Immature natural killer cell (primary cell): ENCODE results near the gene GAL3ST2. TPM values are rescaled to one million over a fixed set of nuclear protein-coding genes. Genes with fewer than 3 reads are reported as not detected.
"Not testable (repeated sequence)": the region's sequence is repeated elsewhere in the genome, so short reads cannot be mapped to it uniquely, and the experiment has no call there.

Source experiments
- DNase-seq, 3 donors: peaks; one replicate each; pipeline ENCODE4 v3.0.0; 2022; ENCODE audit warnings: mixed read lengths in 1 of 3
- H3K27ac Mint-ChIP-seq, 6 donors: one replicate each; pipeline ENCODE4 v1.8.0; 2020; ENCODE audit warnings: mixed read lengths in 6 of 6, mild to moderate bottlenecking in 5 of 6, inconsistent platforms in 4 of 6, moderate library complexity in 3 of 6
- H3K27me3 Mint-ChIP-seq, 3 donors: one replicate each; pipeline ENCODE4 v1.8.0; 2020 to 2021; ENCODE audit warnings: low read depth in 3 of 3, mild to moderate bottlenecking in 3 of 3, mixed read lengths in 3 of 3, moderate library complexity in 3 of 3, inconsistent platforms in 1 of 3
- H3K36me3 Mint-ChIP-seq, 3 donors: one replicate each; pipeline ENCODE4 v1.8.0; 2020; ENCODE audit warnings: mixed read lengths in 3 of 3, inconsistent platforms in 2 of 3, mild to moderate bottlenecking in 2 of 3
- H3K4me1 Mint-ChIP-seq, 2 donors: one replicate each; pipeline ENCODE4 v1.8.0; 2020; ENCODE audit warnings: inconsistent platforms in 2 of 2, mild to moderate bottlenecking in 2 of 2, mixed read lengths in 2 of 2, moderate library complexity in 1 of 2
- H3K4me3 Mint-ChIP-seq, 5 donors: one replicate each; pipeline ENCODE4 v1.8.0; 2020; ENCODE audit warnings: mild to moderate bottlenecking in 5 of 5, mixed read lengths in 5 of 5, inconsistent platforms in 3 of 5, moderate library complexity in 3 of 5
- H3K9me3 Mint-ChIP-seq, 6 donors: one replicate each; pipeline ENCODE4 v1.8.0; 2020; ENCODE audit warnings: mild to moderate bottlenecking in 6 of 6, mixed read lengths in 6 of 6, inconsistent platforms in 4 of 6, moderate library complexity in 3 of 6
- polyA plus RNA-seq, 3 donors: library from polyadenylated mRNA; unstranded; fragments of 300-500 nt; fragmentation: Illumina TruSeq; gene quantifications; one replicate each; pipeline ENCODE4 v1.2.3, GENCODE V29; 2021

GAL3ST2 gene
- polyA plus RNA-seq, 3 donors from 2014 or later, result not detected

- no peaks in the 10 kb centered on the region for H3K36me3 Mint-ChIP-seq
- peaks cover 0 to 5% of the 10 kb centered on the region in 2 donors for H3K4me1 Mint-ChIP-seq
- H3K27ac Mint-ChIP-seq, result no peak overlapping the region
- peaks cover 3 to 8% (median 4%) of the 10 kb centered on the region in 3 donors for H3K27me3 Mint-ChIP-seq
- H3K9me3 Mint-ChIP-seq, result no peaks in the 10 kb centered on the region
- no peak for DNase-seq
- no peak overlapping the region for H3K4me3 Mint-ChIP-seq
Measured at GRCh38 chr2:241775223-241776177, 1.1 kb upstream of the GAL3ST2 start.

- H3K4me3 Mint-ChIP-seq, result no peak overlapping the region
- no peak overlapping the region for H3K27ac Mint-ChIP-seq
- H3K4me1 Mint-ChIP-seq, result peaks cover 0 to 2% of the 10 kb centered on the region in 2 donors
- no peaks in the 10 kb centered on the region for H3K36me3 Mint-ChIP-seq
- DNase-seq, result no peak
- H3K9me3 Mint-ChIP-seq, result no peaks in the 10 kb centered on the region
- H3K27me3 Mint-ChIP-seq, result peaks cover 0 to 8% (median 2%) of the 10 kb centered on the region in 3 donors
Measured at GRCh38 chr2:241777170-241777685, 606 bp downstream of the GAL3ST2 start.

- no peak for DNase-seq
- H3K27ac Mint-ChIP-seq, result peak overlapping the region in 1 of 6 donors; percentile 17
- peaks cover 0 to 8% (median 2%) of the 10 kb centered on the region in 3 donors for H3K27me3 Mint-ChIP-seq
- no peaks in the 10 kb centered on the region for H3K36me3 Mint-ChIP-seq
- H3K9me3 Mint-ChIP-seq, result no peaks in the 10 kb centered on the region
- H3K4me3 Mint-ChIP-seq, result no peak overlapping the region
- no peaks in the 10 kb centered on the region for H3K4me1 Mint-ChIP-seq
Measured at GRCh38 chr2:241777686-241778627, 1.3 kb downstream of the GAL3ST2 start.

- Mint-ChIP-seq H3K36me3 (no peaks in the 10 kb centered on the region), H3K4me1 (no peaks in the 10 kb centered on the region), H3K4me3 (no peak overlapping the region), H3K9me3 (no peaks in the 10 kb centered on the region), H3K27ac (no peak overlapping the region), H3K27me3 (peaks cover 0 to 5% (median 2%) of the 10 kb centered on the region in 3 donors)
- DNase-seq, result no peak
Measured at GRCh38 chr2:241780939-241781569, 4.4 kb downstream of the GAL3ST2 start.

GRCh38 chr2:241782053-241782452 is 5.4 kb downstream of the GAL3ST2 start:
- H3K4me1 Mint-ChIP-seq, H3K27ac Mint-ChIP-seq, H3K27me3 Mint-ChIP-seq, H3K4me3 Mint-ChIP-seq, DNase-seq, H3K36me3 Mint-ChIP-seq, H3K9me3 Mint-ChIP-seq: not testable (repeated sequence)

GRCh38 chr2:241788135-241788534 is 11.5 kb downstream of the GAL3ST2 start:
- peaks cover 2 to 5% (median 4%) of the 10 kb centered on the region in 3 donors for H3K27me3 Mint-ChIP-seq
- peak overlapping the region in 5 of 6 donors; percentile 13 to 76 (median 52) for H3K27ac Mint-ChIP-seq
- no peaks in the 10 kb centered on the region for H3K36me3 Mint-ChIP-seq
- no peak for DNase-seq
- no peak overlapping the region for H3K4me3 Mint-ChIP-seq
- H3K9me3 Mint-ChIP-seq, result no peaks in the 10 kb centered on the region
- H3K4me1 Mint-ChIP-seq, result peaks cover 15 to 23% of the 10 kb centered on the region in 2 donors

- H3K4me3 Mint-ChIP-seq, result peak overlapping the region in 1 of 5 donors; percentile 21
- peaks cover 15 to 23% of the 10 kb centered on the region in 2 donors for H3K4me1 Mint-ChIP-seq
- no peaks in the 10 kb centered on the region for H3K36me3 Mint-ChIP-seq
- H3K27me3 Mint-ChIP-seq, result peaks cover 2 to 7% (median 4%) of the 10 kb centered on the region in 3 donors
- DNase-seq, result peak; percentile 21 to 35 (median 26)
- H3K9me3 Mint-ChIP-seq, result no peaks in the 10 kb centered on the region
- peak overlapping the region in 4 of 6 donors; percentile 52 to 76 (median 64) for H3K27ac Mint-ChIP-seq
Measured at GRCh38 chr2:241788572-241788971, 11.9 kb downstream of the GAL3ST2 start.

- H3K4me3 Mint-ChIP-seq, H3K36me3 Mint-ChIP-seq, H3K9me3 Mint-ChIP-seq, H3K27me3 Mint-ChIP-seq, DNase-seq: not testable (repeated sequence)
- peaks cover 15 to 23% of the 10 kb centered on the region in 2 donors for H3K4me1 Mint-ChIP-seq
- H3K27ac Mint-ChIP-seq, result peak overlapping the region in 1 of 6 donors; percentile 36
Measured at GRCh38 chr2:241791385-241791784, 14.8 kb downstream of the GAL3ST2 start.

- no peaks in the 10 kb centered on the region for H3K36me3 Mint-ChIP-seq
- H3K27ac Mint-ChIP-seq, result no peak overlapping the region
- H3K4me1 Mint-ChIP-seq, result peaks cover 4 to 12% of the 10 kb centered on the region in 2 donors
- no peak for DNase-seq
- peaks cover 3 to 11% (median 7%) of the 10 kb centered on the region in 3 donors for H3K27me3 Mint-ChIP-seq
- peaks cover 0 to 4% (median 0%) of the 10 kb centered on the region in 6 donors for H3K9me3 Mint-ChIP-seq
- H3K4me3 Mint-ChIP-seq, result no peak overlapping the region
Measured at GRCh38 chr2:241793385-241793784, 16.8 kb downstream of the GAL3ST2 start.

- H3K4me1 Mint-ChIP-seq, result peaks cover 0 to 2% of the 10 kb centered on the region in 2 donors
- H3K4me3 Mint-ChIP-seq, result no peak overlapping the region
- no peak overlapping the region for H3K27ac Mint-ChIP-seq
- no peaks in the 10 kb centered on the region for H3K36me3 Mint-ChIP-seq
- no peak for DNase-seq
- H3K27me3 Mint-ChIP-seq, result peaks cover 3 to 11% (median 7%) of the 10 kb centered on the region in 3 donors
- peaks cover 0 to 4% (median 0%) of the 10 kb centered on the region in 6 donors for H3K9me3 Mint-ChIP-seq
Measured at GRCh38 chr2:241794250-241794823, 17.7 kb downstream of the GAL3ST2 start.

- Mint-ChIP-seq H3K4me3 (no peak overlapping the region), H3K27me3 (peaks cover 3 to 11% (median 7%) of the 10 kb centered on the region in 3 donors), H3K36me3 (no peaks in the 10 kb centered on the region), H3K27ac (no peak overlapping the region), H3K9me3 (peaks cover 0 to 4% (median 0%) of the 10 kb centered on the region in 6 donors), H3K4me1 (no peaks in the 10 kb centered on the region)
- no peak for DNase-seq
Measured at GRCh38 chr2:241795021-241795999, 18.7 kb downstream of the GAL3ST2 start.

GRCh38 chr2:241796209-241796608 is 19.6 kb downstream of the GAL3ST2 start:
- H3K27me3 Mint-ChIP-seq, result peaks cover 5 to 8% (median 6%) of the 10 kb centered on the region in 3 donors
- peaks cover 0 to 4% (median 0%) of the 10 kb centered on the region in 6 donors for H3K9me3 Mint-ChIP-seq
- H3K36me3 Mint-ChIP-seq, result no peaks in the 10 kb centered on the region
- no peak for DNase-seq
- no peak overlapping the region for H3K27ac Mint-ChIP-seq
- H3K4me1 Mint-ChIP-seq, result no peaks in the 10 kb centered on the region
- no peak overlapping the region for H3K4me3 Mint-ChIP-seq
